Effector CD4-positive, alpha-beta T cell (primary cell): Measurements from ENCODE around the gene OR8B4. TPM values are rescaled to one million over a fixed set of nuclear protein-coding genes. Genes with fewer than 3 reads are reported as not detected.
"Not testable (repeated sequence)": the region's sequence is repeated elsewhere in the genome, so short reads cannot be mapped to it uniquely, and the experiment has no call there.

Experiments
- DNase-seq: peaks from one replicate; pipeline ENCODE4 v3.0.0-alpha.2; 2020
- total RNA-seq: gene quantifications from one replicate; lab custom pipeline; 2026; lab: John Stamatoyannopoulos, UW

Gene OR8B4, protein sequence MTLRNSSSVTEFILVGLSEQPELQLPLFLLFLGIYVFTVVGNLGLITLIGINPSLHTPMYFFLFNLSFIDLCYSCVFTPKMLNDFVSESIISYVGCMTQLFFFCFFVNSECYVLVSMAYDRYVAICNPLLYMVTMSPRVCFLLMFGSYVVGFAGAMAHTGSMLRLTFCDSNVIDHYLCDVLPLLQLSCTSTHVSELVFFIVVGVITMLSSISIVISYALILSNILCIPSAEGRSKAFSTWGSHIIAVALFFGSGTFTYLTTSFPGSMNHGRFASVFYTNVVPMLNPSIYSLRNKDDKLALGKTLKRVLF
- not detected for total RNA-seq

- DNase-seq, result no peak
Observed at GRCh38 chr11:124424384-124424921, at the start of gene OR8B4. Gene OR8B4, minus strand, starts transcription at chr11:124424871. Its CDS starts 0 bp downstream, at chr11:124424871.

GRCh38 chr11:124474079-124474478, 49.4 kb upstream of the OR8B4 start:
- DNase-seq, result no peak

- no peak for DNase-seq
Observed at GRCh38 chr11:124473476-124473875, 48.8 kb upstream of the OR8B4 start.

DNA sequence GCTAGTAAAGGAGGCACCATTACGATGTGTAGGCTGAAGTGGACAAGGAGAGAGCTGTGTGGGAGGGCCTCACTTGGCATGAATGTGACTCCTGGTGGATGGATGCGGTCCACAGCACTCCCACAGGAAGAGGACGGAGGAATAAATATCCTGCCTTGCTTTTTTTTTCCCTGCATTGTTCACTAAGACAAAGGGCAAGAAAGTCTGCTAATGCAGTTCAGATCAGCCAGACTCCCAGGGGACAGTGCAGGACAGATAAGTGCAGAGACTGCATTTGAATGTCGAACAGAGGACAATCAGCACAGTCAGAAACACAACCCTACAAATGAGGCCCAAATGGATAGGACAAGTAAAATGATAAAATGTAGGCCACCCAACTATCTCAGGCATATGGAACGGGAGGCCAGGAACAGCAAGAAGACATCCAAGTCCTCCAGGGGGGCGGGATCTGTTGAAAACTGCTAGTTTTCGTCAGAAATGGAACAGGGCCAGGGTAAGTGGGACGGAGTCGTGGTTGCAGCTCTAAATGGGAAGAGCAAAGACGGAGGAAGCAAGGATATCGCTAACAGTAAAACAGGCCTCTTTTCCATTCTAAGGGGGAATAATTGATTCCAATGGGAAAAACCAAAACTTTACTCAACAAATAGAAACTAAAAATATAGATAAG, 46.0 kb upstream of the OR8B4 start:
- DNase-seq, result no peak

- no peak for DNase-seq
Observed at GRCh38 chr11:124467381-124467927, 42.8 kb upstream of the OR8B4 start.

- no peak for DNase-seq
Observed at GRCh38 chr11:124465368-124465767, 40.7 kb upstream of the OR8B4 start.

DNA sequence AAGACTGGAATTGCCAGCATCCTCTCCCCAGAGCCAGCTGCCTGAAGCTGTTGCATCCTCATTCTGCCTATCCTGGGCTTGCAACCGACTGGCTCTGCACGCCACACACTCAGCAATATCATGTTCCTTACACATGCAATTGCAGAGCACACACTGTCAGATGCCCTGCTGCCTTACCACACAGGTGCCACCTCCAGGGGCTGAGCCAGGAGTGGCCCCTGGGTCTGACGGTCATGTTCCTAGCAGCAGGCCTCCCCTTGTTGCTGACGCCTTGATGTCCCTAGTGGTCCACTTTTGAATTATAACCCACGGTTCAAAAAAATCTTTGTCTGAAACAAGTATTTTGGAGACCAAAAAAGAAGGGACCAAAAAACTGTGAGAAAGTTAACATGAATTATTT, 39.3 kb upstream of the OR8B4 start:
- DNase-seq, result no peak

DNA sequence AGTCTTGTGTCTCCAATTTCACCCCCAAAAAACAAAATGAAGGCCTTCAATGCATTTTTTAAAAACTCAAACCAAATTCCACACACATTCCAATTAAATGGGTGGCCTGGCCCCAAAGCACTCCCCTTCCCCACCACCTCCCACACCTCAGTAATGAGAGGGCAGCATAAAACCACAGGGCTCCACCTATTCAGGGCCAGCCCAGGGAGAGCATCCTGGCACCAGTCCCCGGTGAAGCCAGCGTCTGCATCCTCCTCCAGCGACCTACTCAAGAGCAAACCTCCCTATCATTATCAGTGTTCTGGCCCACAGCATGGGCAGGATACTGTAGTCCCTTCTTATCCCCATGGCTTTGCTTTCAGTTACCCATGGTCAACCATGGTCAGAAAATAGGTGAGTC, 38.7 kb upstream of the OR8B4 start:
- no peak for DNase-seq

- no peak for DNase-seq
Observed at GRCh38 chr11:124460459-124460858, 35.8 kb upstream of the OR8B4 start.

DNA sequence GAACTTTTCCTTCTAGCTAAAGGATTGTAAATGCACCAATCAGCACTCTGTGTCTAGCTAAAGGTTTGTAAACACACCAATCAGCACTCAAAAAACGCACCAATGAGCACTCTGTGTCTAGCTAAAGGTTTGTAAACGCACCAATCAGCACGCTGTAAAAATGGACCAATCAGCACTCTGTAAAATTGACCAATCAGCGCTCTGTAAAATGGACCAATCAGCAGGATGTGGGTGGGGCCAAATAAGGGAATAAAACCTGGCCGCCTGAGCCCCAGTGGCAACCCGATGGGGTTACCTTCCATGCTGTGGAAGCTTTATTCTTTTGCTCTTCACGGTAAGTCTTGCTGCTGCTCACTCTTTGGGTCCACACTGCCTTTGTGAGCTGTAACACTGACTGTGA, 34.7 kb upstream of the OR8B4 start:
- DNase-seq, result not testable (repeated sequence)

GRCh38 chr11:124454552-124454951, 29.9 kb upstream of the OR8B4 start:
- DNase-seq, result no peak

- no peak for DNase-seq
Observed at GRCh38 chr11:124446916-124447315, 22.2 kb upstream of the OR8B4 start.

- no peak for DNase-seq
Observed at GRCh38 chr11:124445646-124446150, 21.0 kb upstream of the OR8B4 start, which contains the start of gene OR8B8. Gene OR8B8, minus strand, starts transcription at chr11:124445696. Its CDS starts 4,611 bp downstream, at chr11:124441085.

DNA sequence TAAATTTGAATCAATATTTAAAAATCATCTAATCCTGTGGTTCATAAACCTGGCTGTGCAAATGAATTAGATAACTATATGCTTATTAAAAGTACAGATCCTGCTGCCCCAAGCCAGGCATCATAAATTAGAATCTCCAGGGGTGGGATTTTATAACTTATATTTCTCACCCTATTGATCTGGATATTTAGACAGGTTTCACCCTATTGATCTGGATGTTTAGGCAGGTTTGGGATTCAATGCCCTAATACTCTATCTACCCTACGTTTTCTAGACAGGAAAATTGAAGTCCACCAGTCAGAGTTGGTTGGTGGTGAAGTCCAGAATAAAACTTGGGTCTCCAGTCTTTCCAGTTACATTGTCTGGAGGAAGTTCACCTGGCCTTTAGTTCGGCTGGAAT, 18.2 kb upstream of the OR8B4 start:
- no peak for DNase-seq

DNA sequence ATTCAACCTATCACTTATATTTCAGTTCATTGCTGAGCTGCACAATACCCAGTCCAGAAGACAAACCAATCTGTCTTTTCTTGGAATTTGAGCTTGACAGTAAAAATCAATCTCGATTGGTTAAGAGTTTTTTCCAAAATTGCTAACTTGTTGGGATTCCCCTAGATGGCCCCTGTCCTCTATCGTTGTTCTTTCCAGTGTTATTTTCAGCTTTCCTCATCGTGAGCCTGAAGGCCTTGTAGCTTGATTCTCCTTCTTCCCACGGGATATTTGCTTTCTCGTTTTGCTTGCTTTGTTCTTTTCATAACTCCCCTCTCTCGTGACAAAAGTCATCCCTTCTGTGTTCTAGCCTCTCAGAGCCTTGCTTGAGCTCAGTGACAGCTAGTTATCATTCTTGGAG, 17.8 kb upstream of the OR8B4 start:
- DNase-seq, result no peak

GRCh38 chr11:124441519-124441918, 16.8 kb upstream of the OR8B4 start:
- DNase-seq, result no peak

DNA sequence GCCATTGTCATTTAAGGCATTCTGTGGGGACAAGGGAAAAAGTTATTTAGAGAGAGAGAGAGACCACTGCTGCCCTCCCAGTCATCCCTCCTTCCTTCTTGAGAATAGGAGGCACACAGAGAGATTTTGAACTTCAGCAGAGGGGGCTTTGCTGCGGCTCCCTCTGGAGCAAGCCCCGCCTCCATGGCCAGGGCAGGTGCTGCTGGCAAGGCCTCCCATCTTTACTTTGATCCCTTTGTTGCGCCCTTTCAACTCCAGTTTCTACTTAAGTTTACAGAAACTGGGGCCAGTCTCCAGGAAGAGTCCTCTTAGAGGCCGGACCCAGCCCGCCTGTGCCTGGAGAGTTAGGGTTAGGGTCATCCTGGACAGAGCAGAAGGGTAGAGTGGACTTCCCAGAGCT, 16.4 kb upstream of the OR8B4 start:
- no peak for DNase-seq

DNA sequence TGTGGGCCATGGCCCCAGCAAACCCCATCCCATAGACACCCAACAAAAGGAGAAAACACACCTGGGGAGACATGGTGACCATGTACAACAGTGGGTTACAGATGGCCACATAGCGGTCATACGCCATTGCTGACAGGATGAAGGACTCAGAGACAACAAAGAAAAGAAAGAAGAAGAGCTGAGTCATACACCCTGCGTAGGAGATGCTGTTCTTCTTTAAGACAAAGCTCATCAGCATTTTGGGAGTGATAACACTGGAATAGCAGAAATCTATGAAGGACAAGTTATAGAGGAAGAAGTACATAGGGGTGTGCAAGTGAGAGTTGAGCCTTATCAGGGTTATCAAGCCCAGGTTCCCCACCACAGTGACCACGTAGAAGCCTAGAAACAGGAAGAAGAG, 15.9 kb upstream of the OR8B4 start:
- no peak for DNase-seq

- no peak for DNase-seq
Observed at GRCh38 chr11:124434699-124435098, 10.0 kb upstream of the OR8B4 start.

DNA sequence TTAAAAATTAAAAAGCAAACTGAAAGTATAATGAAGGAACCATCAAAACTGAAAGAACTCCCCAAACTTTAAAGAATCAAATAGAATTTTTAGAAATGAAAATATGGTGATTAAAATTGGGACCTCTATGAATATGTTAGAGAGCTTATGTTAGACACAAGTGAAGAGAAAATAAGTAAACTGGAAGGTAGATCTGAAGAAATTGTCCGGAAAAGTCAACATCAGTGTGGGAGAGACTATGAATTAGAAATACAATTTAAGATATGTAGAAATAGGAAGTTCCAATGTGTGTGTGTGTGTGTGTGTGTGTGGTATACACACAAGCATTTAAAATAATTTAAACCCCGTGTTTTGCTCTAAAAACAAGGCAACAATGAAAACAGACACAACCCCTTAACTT, 4.9 kb upstream of the OR8B4 start:
- no peak for DNase-seq

DNA sequence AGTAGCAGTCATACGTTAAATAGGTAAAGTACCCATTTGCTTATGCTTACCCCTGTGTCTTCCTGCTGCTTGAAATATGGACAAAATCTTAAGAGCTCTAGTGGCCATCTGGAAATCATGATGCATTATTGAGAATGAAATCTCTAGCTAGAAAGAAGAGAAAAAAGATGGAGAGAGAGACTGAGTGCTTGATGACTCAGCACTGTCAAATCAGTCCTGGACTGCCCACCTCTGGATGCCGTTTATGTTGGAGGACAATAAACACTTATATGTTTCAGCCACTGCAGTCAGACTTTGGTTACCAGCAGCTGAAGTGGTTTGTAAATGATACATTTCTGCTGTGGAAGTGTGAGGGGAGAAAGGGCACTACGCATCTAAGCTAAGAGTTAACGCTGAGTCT, 3.6 kb downstream of the OR8B4 start:
- DNase-seq, result no peak

DNA sequence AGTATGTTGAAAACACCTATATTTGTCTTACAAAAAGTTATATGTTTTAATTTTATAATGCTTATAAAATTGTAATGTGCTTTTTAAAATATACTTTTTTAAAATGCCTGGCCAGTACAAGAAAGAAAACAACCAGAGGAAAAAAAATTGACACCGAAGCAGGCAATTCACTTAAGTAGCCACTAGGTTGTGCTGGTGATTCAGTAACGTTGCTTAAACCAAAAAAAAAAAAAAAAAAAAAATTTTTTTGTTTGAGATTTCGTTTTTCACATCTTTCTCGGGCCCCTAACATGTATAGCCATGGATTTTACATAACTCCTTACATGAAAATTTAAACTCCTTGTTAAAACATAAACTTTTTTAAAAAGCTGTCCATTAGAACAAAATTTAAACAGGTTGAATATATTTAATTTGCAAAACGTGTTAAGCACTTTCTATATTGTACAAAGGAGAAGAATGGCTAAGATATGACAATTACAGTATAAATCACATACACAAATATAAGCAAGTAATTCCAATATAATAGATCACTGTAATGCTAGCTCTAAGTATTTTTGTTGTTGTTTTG, 9.2 kb downstream of the OR8B4 start:
- no peak for DNase-seq

DNA sequence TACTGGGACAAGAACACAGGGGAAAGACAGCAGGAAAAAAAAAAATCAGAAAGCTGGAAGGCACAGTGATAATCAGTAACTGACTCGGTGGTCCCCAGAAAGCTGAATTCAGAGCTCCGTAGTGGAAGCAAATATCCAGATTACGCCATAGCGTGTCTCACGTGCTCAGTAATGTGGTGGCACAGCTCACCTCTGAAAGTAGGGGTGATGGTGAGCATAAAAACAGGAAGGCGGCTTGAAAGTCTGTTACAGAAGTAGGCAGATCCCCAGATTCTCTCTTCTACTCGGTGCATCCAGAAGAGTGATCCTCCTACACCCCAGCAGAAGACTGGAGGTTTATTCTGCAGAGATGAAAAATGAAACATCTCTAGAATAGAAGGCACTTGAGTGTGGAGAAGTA, 14.8 kb downstream of the OR8B4 start:
- DNase-seq, result no peak
